DOHH2 (cell line): ENCODE measurements around the gene QKI.

Experiments used
- H3F3A ChIP-seq: fragments of 200-600 bp; sonication (generic), shearing (Covaris generic); 2 replicates; pipeline ENCODE4 v1.6.0; 2016; ENCODE audit warnings: antibody characterized with exemption, mild to moderate bottlenecking; ENCODE audit not compliant: control insufficient read depth, insufficient read depth
- H3K27ac ChIP-seq: fragments of 200-600 bp; sonication (generic); 2 replicates; pipeline ENCODE4 v1.5.1; 2014; ENCODE audit warnings: low read depth, mild to moderate bottlenecking, low read length, moderate library complexity
- H3K27me3 ChIP-seq: fragments of 200-600 bp; sonication (generic); 2 replicates; pipeline ENCODE4 v1.6.1; 2014; ENCODE audit warnings: mild to moderate bottlenecking, low read length, mixed read lengths; ENCODE audit not compliant: control insufficient read depth
- H3K36me3 ChIP-seq: fragments of 200-600 bp; sonication (generic); 2 replicates; pipeline ENCODE4 v1.6.1; 2014; ENCODE audit warnings: mild to moderate bottlenecking, low read length, moderate library complexity, mixed read lengths; ENCODE audit not compliant: control insufficient read depth
- H3K4me1 ChIP-seq: fragments of 200-600 bp; sonication (generic); 2 replicates; pipeline ENCODE4 v1.6.1; 2014; ENCODE audit warnings: mild to moderate bottlenecking, low read length, mixed read lengths; ENCODE audit not compliant: control insufficient read depth
- H3K4me2 ChIP-seq: fragments of 200-600 bp; sonication (generic); 2 replicates; pipeline ENCODE4 v1.6.0; 2014; ENCODE audit warnings: mild to moderate bottlenecking, low read length, moderate library complexity
- H3K4me3 ChIP-seq: fragments of 200-600 bp; sonication (generic); 2 replicates; pipeline ENCODE4 v1.5.1; 2014; ENCODE audit warnings: mild to moderate bottlenecking, low read length, mixed read lengths
- H3K79me2 ChIP-seq: fragments of 200-600 bp; sonication (generic); 2 replicates; pipeline ENCODE4 v1.6.1; 2014; ENCODE audit warnings: mild to moderate bottlenecking, low read length, mixed read lengths; ENCODE audit not compliant: control insufficient read depth
- H3K9me2 ChIP-seq: fragments of 200-600 bp; sonication (generic); replicated peaks from 2 replicates; pipeline ENCODE4 v1.6.1; 2014; ENCODE audit warnings: mild to moderate bottlenecking, low read length, mixed read lengths; ENCODE audit not compliant: control insufficient read depth
- H3K9me3 ChIP-seq: fragments of 200-600 bp; sonication (generic); 2 replicates; pipeline ENCODE4 v1.6.1; 2014; ENCODE audit warnings: antibody characterized with exemption, low read length, mixed read lengths; ENCODE audit not compliant: control insufficient read depth, insufficient read depth
- H4K20me1 ChIP-seq: fragments of 200-600 bp; sonication (generic); 2 replicates; pipeline ENCODE4 v1.6.0; 2014; ENCODE audit warnings: low read depth, mild to moderate bottlenecking, antibody characterized with exemption, low read length, moderate library complexity; ENCODE audit not compliant: control insufficient read depth, insufficient read depth
- CTCF ChIP-seq: fragments of 200-600 bp; sonication (generic); IDR thresholded peaks from one replicate; pipeline ENCODE4 v1.5.1; 2014; ENCODE audit warnings: antibody characterized with exemption, mild to moderate bottlenecking, low read depth, low read length; ENCODE audit not compliant: poor library complexity, severe bottlenecking
- EZH2phosphoT487 ChIP-seq: fragments of 200-600 bp; sonication (generic); IDR thresholded peaks from 2 replicates; pipeline ENCODE4 v1.6.1; 2017; ENCODE audit warnings: borderline replicate concordance, mild to moderate bottlenecking, antibody characterized with exemption, low read length, moderate library complexity, mixed read lengths

QKI gene

GRCh38 chr6:163607792-163608191, 193.3 kb downstream of the QKI start:
- Histone ChIP-seq H3K4me3 (no peak overlapping the region), H3K9me2 (no peaks in the 10 kb centered on the region), H3K4me1 (no peaks in the 10 kb centered on the region), H3K79me2 (no peaks in the 10 kb centered on the region), H3K4me2 (no peak overlapping the region), H3K27ac (no peak overlapping the region), H3K36me3 (no peaks in the 10 kb centered on the region), H3K27me3 (no peaks in the 10 kb centered on the region), H3K9me3 (no peaks in the 10 kb centered on the region), H4K20me1 (no peaks in the 10 kb centered on the region), H3F3A (no peaks in the 10 kb centered on the region)
- TF ChIP-seq CTCF (no peak), EZH2phosphoT487 (no peak)

GRCh38 chr6:163608204-163608644, 193.7 kb downstream of the QKI start:
- Histone ChIP-seq H3K79me2 (no peaks in the 10 kb centered on the region), H3K9me2 (no peaks in the 10 kb centered on the region), H3K9me3 (no peaks in the 10 kb centered on the region), H3K27me3 (no peaks in the 10 kb centered on the region), H3K4me2 (no peak overlapping the region), H3K4me3 (no peak overlapping the region), H3K27ac (no peak overlapping the region), H3F3A (no peaks in the 10 kb centered on the region), H4K20me1 (no peaks in the 10 kb centered on the region), H3K36me3 (no peaks in the 10 kb centered on the region), H3K4me1 (no peaks in the 10 kb centered on the region)
- no peak for TF ChIP-seq EZH2phosphoT487
- no peak for TF ChIP-seq CTCF

- H3K4me1 ChIP-seq = no peaks in the 10 kb centered on the region
- no peak overlapping the region for H3K4me3 ChIP-seq
- no peaks in the 10 kb centered on the region for H3K9me3 ChIP-seq
- no peak overlapping the region for H3K27ac ChIP-seq
- H3K36me3 ChIP-seq = no peaks in the 10 kb centered on the region
- TF ChIP-seq CTCF (no peak), EZH2phosphoT487 (no peak)
- no peaks in the 10 kb centered on the region for H3F3A ChIP-seq
- H3K9me2 ChIP-seq = no peaks in the 10 kb centered on the region
- H4K20me1 ChIP-seq = no peaks in the 10 kb centered on the region
- H3K27me3 ChIP-seq = no peaks in the 10 kb centered on the region
- no peaks in the 10 kb centered on the region for H3K79me2 ChIP-seq
- H3K4me2 ChIP-seq = no peak overlapping the region
Observed at GRCh38 chr6:163612200-163612599, 197.7 kb downstream of the QKI start.

GRCh38 chr6:163613025-163613424, 198.5 kb downstream of the QKI start:
- H3K79me2 ChIP-seq = no peaks in the 10 kb centered on the region
- no peaks in the 10 kb centered on the region for H4K20me1 ChIP-seq
- H3K9me2 ChIP-seq = no peaks in the 10 kb centered on the region
- no peaks in the 10 kb centered on the region for H3F3A ChIP-seq
- H3K4me1 ChIP-seq = no peaks in the 10 kb centered on the region
- no peaks in the 10 kb centered on the region for H3K36me3 ChIP-seq
- no peak overlapping the region for H3K27ac ChIP-seq
- H3K27me3 ChIP-seq = no peaks in the 10 kb centered on the region
- no peak overlapping the region for H3K4me3 ChIP-seq
- TF ChIP-seq CTCF (no peak), EZH2phosphoT487 (no peak)
- H3K4me2 ChIP-seq = no peak overlapping the region
- H3K9me3 ChIP-seq = no peaks in the 10 kb centered on the region
